ENCODE data around the gene CDH11.

- no peak for TF ChIP-seq POLR2AphosphoS5 (IDR thresholded peaks at IDR 0.05; ENCODE audit: low read depth, low read length)
- TF ChIP-seq, protein P1, sequence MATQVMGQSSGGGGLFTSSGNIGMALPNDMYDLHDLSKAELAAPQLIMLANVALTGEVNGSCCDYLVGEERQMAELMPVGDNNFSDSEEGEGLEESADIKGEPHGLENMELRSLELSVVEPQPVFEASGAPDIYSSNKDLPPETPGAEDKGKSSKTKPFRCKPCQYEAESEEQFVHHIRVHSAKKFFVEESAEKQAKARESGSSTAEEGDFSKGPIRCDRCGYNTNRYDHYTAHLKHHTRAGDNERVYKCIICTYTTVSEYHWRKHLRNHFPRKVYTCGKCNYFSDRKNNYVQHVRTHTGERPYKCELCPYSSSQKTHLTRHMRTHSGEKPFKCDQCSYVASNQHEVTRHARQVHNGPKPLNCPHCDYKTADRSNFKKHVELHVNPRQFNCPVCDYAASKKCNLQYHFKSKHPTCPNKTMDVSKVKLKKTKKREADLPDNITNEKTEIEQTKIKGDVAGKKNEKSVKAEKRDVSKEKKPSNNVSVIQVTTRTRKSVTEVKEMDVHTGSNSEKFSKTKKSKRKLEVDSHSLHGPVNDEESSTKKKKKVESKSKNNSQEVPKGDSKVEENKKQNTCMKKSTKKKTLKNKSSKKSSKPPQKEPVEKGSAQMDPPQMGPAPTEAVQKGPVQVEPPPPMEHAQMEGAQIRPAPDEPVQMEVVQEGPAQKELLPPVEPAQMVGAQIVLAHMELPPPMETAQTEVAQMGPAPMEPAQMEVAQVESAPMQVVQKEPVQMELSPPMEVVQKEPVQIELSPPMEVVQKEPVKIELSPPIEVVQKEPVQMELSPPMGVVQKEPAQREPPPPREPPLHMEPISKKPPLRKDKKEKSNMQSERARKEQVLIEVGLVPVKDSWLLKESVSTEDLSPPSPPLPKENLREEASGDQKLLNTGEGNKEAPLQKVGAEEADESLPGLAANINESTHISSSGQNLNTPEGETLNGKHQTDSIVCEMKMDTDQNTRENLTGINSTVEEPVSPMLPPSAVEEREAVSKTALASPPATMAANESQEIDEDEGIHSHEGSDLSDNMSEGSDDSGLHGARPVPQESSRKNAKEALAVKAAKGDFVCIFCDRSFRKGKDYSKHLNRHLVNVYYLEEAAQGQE (IDR thresholded peaks at IDR 0.05; ENCODE audit: insufficient read depth in 1 of 2, low read depth in 2 of 2, low read length in 2 of 2): no peak
- TF ChIP-seq TAF1 (IDR thresholded peaks at IDR 0.05; ENCODE audit: borderline replicate concordance, insufficient read depth, low read length): no peak
- no peak for TF ChIP-seq SIN3A (IDR thresholded peaks at IDR 0.05; ENCODE audit: borderline replicate concordance, insufficient read depth, low read length)
Observed at GRCh38 chr16:65068151-65068740, 53.6 kb downstream of the CDH11 start.

All from PFSK-1 (cell line).